HL-60/S4 treated with phorbol 12-myristate 13-acetate at 8.2 ng/mL for 4 days and 3 days (cell line): ENCODE data around the gene ITGB2.

ENCODE experiments used
- in situ Hi-C: fragments of 300-500 bp; cut with MboI; formaldehyde crosslinking; loops from 2 replicates; pipeline ENCODE4 v1.15.0; 2022; ENCODE audit warnings: low sequenced_read_pairs

Gene ITGB2

GRCh38 chr21:44900559-44901251 lies 20.0 kb downstream of the ITGB2 start:
- in situ Hi-C loops: no loop called here

GRCh38 chr21:44899768-44900558 lies 20.7 kb downstream of the ITGB2 start:
- in situ Hi-C loops: no loop called here

- in situ Hi-C loops: no loop called here
Observed at GRCh38 chr21:44898851-44899767, 21.6 kb downstream of the ITGB2 start.

- in situ Hi-C loops: no loop called here
Observed at GRCh38 chr21:44898011-44898488, 22.6 kb downstream of the ITGB2 start.

GRCh38 chr21:44897326-44898010 lies 23.2 kb downstream of the ITGB2 start:
- in situ Hi-C loops: no loop called here

GRCh38 chr21:44896561-44897286 lies 24.0 kb downstream of the ITGB2 start:
- in situ Hi-C loops: no loop called here

- in situ Hi-C loops: no loop called here
Observed at GRCh38 chr21:44895859-44896258, 24.8 kb downstream of the ITGB2 start.

DNA sequence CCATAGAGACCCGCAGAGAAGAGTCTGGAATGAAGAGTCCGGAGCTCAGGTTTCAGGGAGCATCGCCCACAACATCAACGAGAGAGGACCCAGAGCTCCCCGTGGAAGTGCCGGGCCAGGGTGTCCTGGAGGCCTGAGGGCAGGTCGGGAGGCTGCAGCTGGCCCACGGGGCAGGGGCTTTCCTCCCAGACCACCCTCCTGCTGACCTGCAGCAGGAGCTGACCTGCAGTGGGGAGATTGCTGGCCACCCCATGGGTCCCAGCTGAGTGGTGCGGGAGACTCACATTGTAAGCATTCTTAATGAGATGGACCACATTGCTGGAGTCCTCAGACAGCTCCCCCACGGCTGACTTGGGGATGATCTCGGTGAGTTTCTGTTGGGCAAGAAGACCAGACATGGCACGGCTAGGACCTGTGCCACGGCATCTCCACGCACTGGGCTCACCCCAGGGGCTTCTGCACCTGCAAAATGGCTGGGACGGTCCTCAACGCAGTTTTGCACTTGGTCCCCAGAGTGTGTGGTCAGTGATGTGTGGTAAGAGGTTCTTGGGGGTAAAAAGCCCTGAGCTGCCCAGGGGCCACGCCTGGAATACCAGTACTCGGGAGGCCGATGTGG lies 25.9 kb downstream of the ITGB2 start:
- in situ Hi-C loops: no loop called here

GRCh38 chr21:44893948-44894656 lies 26.6 kb downstream of the ITGB2 start:
- in situ Hi-C loops: no loop called here

- in situ Hi-C loops: no loop called here
Observed at GRCh38 chr21:44893278-44893556, 27.5 kb downstream of the ITGB2 start.

DNA sequence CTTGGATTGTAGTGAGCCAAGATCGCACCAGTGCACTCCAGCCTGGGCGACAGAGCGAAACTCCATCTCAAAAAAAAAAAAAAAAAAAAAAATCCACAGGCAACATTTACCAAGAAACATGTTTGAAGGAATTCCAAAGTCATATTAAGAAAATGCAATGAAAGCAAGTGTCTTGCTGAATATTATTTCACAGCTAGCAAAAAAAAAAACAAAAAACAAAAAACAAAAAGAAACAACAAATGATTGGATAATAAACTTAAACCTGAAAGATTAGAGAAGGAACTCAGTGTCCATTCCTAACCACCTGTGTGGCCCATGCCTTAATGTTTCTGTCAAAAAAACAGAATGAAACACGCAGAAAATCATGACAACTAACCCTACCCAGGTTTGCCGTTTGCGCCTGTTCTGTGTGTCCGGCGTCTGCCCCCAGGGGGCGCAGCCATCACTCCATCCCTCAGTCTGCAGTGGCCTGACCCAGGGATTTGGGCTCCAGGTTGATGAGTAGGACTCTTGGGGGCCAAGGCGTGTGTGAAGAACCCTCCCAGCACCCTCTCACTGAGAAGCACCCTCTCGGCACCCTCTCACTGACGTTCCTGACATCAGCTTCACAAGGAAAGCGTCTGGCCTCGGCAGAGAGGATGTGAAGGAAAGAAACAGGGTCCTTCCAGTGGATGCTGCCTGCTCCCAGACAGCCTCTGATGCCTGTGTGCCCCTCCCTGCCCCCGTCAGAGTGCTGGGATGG lies 28.0 kb downstream of the ITGB2 start:
- in situ Hi-C loops: no loop called here

- in situ Hi-C loops: no loop called here
Observed at GRCh38 chr21:44892095-44892494, 28.6 kb downstream of the ITGB2 start.

GRCh38 chr21:44891631-44892031 lies 29.1 kb downstream of the ITGB2 start:
- in situ Hi-C loops: no loop called here

GRCh38 chr21:44890961-44891541 lies 29.6 kb downstream of the ITGB2 start:
- in situ Hi-C loops: no loop called here

- in situ Hi-C loops: no loop called here
Observed at GRCh38 chr21:44890338-44890931, 30.3 kb downstream of the ITGB2 start.

GRCh38 chr21:44889625-44890337 lies 30.9 kb downstream of the ITGB2 start:
- in situ Hi-C loops: no loop called here
